Measurements from ENCODE around the gene KCTD19. TPM values are rescaled to one million over a fixed set of nuclear protein-coding genes. Genes with fewer than 3 reads are reported as not detected.

The KCTD19 gene
- total RNA-seq, 1 experiment from 2014 or later, result 3.8 TPM

DNA sequence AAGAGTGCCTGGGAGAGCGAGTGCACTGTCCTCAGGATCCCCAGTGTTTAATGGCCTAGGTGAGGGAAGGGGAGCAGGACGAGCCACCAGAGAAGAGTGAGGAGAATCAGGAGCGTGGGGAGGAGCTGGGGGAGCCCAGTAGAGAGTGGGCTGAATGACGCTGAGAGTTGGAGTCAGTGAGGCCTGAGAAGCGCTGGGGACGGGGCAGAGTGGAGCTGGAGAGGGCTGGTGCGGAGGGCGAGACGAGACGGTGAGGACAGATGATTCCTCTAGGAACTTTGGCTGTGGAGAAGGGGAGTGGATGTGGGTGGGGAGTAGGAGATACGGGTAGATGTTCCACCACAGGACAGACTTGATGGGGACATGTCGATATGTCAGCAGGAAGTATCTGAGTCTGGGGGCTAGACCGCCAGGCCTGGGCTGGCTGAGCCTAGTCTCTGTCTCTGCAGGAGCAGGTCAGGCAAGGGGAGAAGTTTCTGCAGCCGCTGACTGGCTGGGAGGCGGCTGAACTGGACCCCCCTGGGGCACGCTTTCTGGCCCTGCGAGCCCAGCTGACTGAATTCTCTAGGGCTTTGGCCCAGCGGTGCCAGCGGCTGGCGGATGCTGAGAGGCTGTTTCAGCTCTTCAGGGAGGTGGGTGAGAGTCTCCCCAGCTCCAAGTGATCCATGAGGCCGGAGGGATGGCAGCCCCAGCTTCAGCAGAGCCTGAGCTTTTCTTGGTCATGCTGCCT, 42.5 kb downstream of the KCTD19 start:
- peaks cover 9% of the 10 kb centered on the region for H3K4me1 Mint-ChIP-seq (ENCODE audit: low read depth, unreplicated experiment)
- H3K27me3 Mint-ChIP-seq (ENCODE audit: unreplicated experiment), result peaks cover 10% of the 10 kb centered on the region
- no peak overlapping the region for H3K27ac Mint-ChIP-seq (ENCODE audit: unreplicated experiment)
- intact Hi-C loops (cut with micrococcal nuclease; ENCODE audit: unreplicated experiment), result no loop called here
- TF ChIP-seq, protein P1, sequence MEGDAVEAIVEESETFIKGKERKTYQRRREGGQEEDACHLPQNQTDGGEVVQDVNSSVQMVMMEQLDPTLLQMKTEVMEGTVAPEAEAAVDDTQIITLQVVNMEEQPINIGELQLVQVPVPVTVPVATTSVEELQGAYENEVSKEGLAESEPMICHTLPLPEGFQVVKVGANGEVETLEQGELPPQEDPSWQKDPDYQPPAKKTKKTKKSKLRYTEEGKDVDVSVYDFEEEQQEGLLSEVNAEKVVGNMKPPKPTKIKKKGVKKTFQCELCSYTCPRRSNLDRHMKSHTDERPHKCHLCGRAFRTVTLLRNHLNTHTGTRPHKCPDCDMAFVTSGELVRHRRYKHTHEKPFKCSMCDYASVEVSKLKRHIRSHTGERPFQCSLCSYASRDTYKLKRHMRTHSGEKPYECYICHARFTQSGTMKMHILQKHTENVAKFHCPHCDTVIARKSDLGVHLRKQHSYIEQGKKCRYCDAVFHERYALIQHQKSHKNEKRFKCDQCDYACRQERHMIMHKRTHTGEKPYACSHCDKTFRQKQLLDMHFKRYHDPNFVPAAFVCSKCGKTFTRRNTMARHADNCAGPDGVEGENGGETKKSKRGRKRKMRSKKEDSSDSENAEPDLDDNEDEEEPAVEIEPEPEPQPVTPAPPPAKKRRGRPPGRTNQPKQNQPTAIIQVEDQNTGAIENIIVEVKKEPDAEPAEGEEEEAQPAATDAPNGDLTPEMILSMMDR (IDR thresholded peaks at IDR 0.05; ENCODE audit: unreplicated experiment), result no peak
- CTCF ChIA-PET, result interaction anchor here (0.6 to 4.5 kb wide), 23 partner anchors 9 to 582 kb away, joined by 3 to 68 read pairs (median 4); partner anchors contain the start of genes FHOD1, KCTD19, LRRC36 and SLC9A5
- no peaks in the 10 kb centered on the region for H3K9me3 Mint-ChIP-seq (ENCODE audit: low read depth, unreplicated experiment)
- DNase-seq, result no peak
- no peaks in the 10 kb centered on the region for H3K36me3 Mint-ChIP-seq (ENCODE audit: insufficient read depth, unreplicated experiment)
- no peak overlapping the region for H3K4me3 Mint-ChIP-seq (ENCODE audit: low read depth, unreplicated experiment)
- BruUV-seq (replicated peaks), result no TSS peak

DNA sequence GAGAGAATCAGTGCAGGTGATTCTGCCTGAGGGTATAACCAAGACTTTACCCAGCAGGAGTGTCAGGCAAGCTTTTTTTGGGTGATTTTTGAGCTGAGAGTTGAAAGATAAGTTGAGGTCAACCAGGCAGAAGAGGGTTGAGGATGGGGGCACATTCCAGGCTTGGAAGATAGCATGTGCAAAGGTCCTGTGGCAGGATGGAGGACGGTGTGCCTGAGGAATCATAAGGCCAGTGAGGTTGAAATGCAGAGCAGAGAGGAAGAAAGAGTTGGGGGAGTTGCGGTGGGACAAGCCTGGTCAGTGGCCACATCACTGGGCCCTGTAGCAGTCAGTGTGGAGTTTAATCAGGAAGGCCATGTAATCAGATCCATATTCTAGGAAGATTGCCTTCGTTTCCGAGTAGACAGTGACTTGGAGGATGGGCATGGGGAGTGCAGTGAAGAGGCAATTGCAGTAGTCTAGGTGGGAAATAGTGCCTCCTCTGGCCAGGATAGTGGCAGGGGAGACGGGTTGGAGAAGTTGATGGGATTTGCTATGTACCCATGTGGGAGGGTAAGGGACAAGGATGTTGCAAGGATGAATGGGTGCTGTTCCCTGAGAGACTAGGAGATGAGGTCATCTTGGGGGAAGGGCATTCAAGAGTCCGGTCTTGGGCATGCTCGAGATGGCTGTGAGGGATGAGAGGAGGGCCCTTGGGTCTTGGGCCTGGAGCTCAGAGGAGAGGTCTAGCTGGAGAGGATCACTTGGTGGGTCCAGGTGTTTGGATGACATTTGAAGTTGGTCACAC, 43.3 kb downstream of the KCTD19 start:
- H3K36me3 Mint-ChIP-seq (ENCODE audit: insufficient read depth, unreplicated experiment), result peaks cover 7% of the 10 kb centered on the region
- TF ChIP-seq, protein P1 (IDR thresholded peaks at IDR 0.05; ENCODE audit: unreplicated experiment), result no peak
- DNase-seq, result no peak
- CTCF ChIA-PET, result interaction anchor here (1.2 to 4.5 kb wide), 2 partner anchors 15 to 23 kb away, joined by 3 to 68 read pairs; no protein-coding TSS in a partner anchor
- no peak overlapping the region for H3K4me3 Mint-ChIP-seq (ENCODE audit: low read depth, unreplicated experiment)
- H3K27me3 Mint-ChIP-seq (ENCODE audit: unreplicated experiment), result peaks cover 10% of the 10 kb centered on the region
- H3K9me3 Mint-ChIP-seq (ENCODE audit: low read depth, unreplicated experiment), result no peaks in the 10 kb centered on the region
- intact Hi-C loops (cut with micrococcal nuclease; ENCODE audit: unreplicated experiment), result no loop called here
- H3K4me1 Mint-ChIP-seq (ENCODE audit: low read depth, unreplicated experiment), result peaks cover 9% of the 10 kb centered on the region
- no TSS peak for BruUV-seq (replicated peaks)
- H3K27ac Mint-ChIP-seq (ENCODE audit: unreplicated experiment), result no peak overlapping the region

DNA sequence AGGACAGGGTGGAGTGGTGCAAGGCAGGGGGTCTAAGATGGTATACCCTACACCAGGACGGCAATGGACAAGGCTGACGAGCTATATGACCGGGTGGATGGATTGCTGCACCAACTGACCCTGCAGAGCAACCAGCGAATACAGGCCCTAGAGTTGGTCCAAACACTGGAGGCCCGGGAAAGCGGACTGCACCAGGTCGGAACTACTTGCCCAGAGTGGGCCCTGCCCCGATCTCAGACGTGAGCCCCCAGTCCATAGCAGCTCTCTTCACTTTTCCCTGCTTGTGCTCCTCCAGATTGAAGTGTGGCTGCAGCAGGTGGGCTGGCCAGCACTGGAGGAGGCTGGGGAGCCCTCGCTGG, 44.1 kb downstream of the KCTD19 start:
- CTCF ChIA-PET, result interaction anchor here (0.5 to 4.5 kb wide), 2 partner anchors 22 to 129 kb away, joined by 3 to 68 read pairs; no protein-coding TSS in a partner anchor
- Mint-ChIP-seq H3K27me3 (ENCODE audit: unreplicated experiment) (peaks cover 10% of the 10 kb centered on the region), H3K4me1 (ENCODE audit: low read depth, unreplicated experiment) (peaks cover 14% of the 10 kb centered on the region), H3K36me3 (ENCODE audit: insufficient read depth, unreplicated experiment) (peaks cover 15% of the 10 kb centered on the region), H3K9me3 (ENCODE audit: low read depth, unreplicated experiment) (no peaks in the 10 kb centered on the region), H3K4me3 (ENCODE audit: low read depth, unreplicated experiment) (no peak overlapping the region), H3K27ac (ENCODE audit: unreplicated experiment) (no peak overlapping the region)
- no peak for DNase-seq
- intact Hi-C loops (cut with micrococcal nuclease; ENCODE audit: unreplicated experiment), result no loop called here
- BruUV-seq (replicated peaks), result no TSS peak
- TF ChIP-seq, protein P1 (IDR thresholded peaks at IDR 0.05; ENCODE audit: unreplicated experiment), result no peak

DNA sequence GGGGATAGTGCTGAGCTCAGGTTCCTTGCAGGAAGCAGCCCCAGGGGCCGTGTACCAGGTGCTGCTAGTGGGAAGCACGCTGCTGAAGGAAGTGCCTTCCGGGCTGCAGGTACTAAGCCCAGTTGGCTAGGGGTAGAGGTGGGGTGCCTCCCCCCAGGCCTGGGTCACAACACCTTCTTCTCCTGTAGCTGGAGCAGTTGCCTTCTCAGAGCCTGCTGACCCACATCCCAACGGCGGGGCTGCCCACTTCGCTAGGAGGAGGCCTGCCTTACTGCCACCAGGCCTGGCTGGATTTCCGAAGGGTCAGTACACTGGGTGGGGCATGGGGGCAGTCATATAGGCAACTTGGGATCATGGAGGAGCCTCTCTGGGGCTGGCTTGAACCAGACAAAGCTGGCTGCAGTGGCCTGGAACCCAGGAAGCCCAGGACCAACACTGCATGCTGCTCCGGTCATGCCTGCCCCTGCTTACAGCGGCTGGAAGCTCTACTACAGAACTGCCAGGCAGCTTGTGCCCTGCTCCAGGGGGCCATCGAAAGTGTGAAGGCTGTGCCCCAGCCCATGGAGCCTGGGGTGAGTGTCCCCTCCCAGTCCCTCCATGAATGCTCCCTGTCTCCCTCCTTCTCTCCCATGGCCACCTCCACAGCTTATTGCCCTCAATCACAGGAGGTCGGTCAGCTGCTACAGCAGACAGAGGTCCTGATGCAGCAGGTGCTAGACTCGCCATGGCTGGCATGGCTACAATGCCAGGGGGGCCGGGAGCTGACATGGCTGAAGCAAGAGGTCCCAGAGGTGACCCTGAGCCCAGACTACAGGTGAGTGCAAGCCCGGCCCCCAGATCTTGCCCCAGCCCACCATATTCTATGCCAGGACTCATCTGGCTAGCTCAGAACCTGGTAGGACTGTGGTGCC, 44.8 kb downstream of the KCTD19 start:
- CTCF ChIA-PET, result interaction anchor here (0.5 to 1.4 kb wide), 4 partner anchors 75 to 129 kb away, joined by 3 to 6 read pairs (median 3); no protein-coding TSS in a partner anchor
- BruUV-seq (replicated peaks), result no TSS peak
- intact Hi-C loops (cut with micrococcal nuclease; ENCODE audit: unreplicated experiment), result no loop called here
- TF ChIP-seq, protein P1 (IDR thresholded peaks at IDR 0.05; ENCODE audit: unreplicated experiment), result no peak
- H3K27me3 Mint-ChIP-seq (ENCODE audit: unreplicated experiment), result peaks cover 10% of the 10 kb centered on the region
- H3K36me3 Mint-ChIP-seq (ENCODE audit: insufficient read depth, unreplicated experiment), result peaks cover 22% of the 10 kb centered on the region
- H3K4me3 Mint-ChIP-seq (ENCODE audit: low read depth, unreplicated experiment), result no peak overlapping the region
- peaks cover 20% of the 10 kb centered on the region for H3K4me1 Mint-ChIP-seq (ENCODE audit: low read depth, unreplicated experiment)
- H3K9me3 Mint-ChIP-seq (ENCODE audit: low read depth, unreplicated experiment), result no peaks in the 10 kb centered on the region
- DNase-seq, result no peak
- H3K27ac Mint-ChIP-seq (ENCODE audit: unreplicated experiment), result no peak overlapping the region

Data from Calu3 (cell line).